ENCODE measurements around the gene PIP5KL1. TPM values are rescaled to one million over a fixed set of nuclear protein-coding genes. Genes with fewer than 3 reads are reported as not detected.

The PIP5KL1 gene
- total RNA-seq, 2 donors from 2014 or later: 0.85 to 0.89 TPM

DNA sequence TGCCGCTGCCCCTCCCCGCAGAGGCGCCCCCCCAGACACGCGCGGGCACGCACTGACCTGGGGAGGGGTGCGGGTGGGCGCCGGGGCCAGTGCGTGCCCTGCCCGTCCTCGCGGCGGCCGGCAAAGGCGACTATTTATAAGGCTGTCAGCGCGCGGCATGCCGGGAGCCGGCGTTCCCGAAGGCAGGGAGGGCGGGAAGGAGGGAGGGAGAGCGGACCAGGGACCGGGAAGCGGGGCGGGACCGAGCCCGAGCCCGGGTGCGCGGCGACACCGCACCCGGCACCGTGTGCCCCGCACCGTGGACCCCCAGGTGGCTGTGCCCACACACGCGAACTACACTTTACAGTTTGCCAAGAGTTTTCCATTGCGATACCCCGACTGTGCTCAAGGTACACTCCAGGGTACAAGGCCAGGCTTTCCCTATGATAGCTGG, 53.0 kb downstream of the PIP5KL1 start, which contains the start of gene AK1:
AK1 (minus strand) TSS at position 110 of the 433 bp plus-strand sequence. CDS start 3,058 bp downstream, outside the sequence.
- DNase-seq: peak; percentile 89
- Histone ChIP-seq H3K9me3 (no peaks in the 10 kb centered on the region), H3K9ac (ENCODE audit: low read depth in 2 of 2, low read length in 2 of 2) (peak within 1 kb of the TSS; percentile 58 to 70), H3K4me3 (peak within 1 kb of the TSS; percentile 51), H3K27ac (peak within 1 kb of the TSS; percentile 56), H3K36me3 (no peaks in the 10 kb centered on the region), H3K27me3 (no peaks in the 10 kb centered on the region), H3K4me1 (peaks cover 23% of the 10 kb centered on the region)
- intact Hi-C loops (cut with DNase I): loop anchor here (10.0 kb wide), 1 partner anchor 73 kb away; the partner anchor contains the start of gene FPGS
- TF ChIP-seq, protein P1, sequence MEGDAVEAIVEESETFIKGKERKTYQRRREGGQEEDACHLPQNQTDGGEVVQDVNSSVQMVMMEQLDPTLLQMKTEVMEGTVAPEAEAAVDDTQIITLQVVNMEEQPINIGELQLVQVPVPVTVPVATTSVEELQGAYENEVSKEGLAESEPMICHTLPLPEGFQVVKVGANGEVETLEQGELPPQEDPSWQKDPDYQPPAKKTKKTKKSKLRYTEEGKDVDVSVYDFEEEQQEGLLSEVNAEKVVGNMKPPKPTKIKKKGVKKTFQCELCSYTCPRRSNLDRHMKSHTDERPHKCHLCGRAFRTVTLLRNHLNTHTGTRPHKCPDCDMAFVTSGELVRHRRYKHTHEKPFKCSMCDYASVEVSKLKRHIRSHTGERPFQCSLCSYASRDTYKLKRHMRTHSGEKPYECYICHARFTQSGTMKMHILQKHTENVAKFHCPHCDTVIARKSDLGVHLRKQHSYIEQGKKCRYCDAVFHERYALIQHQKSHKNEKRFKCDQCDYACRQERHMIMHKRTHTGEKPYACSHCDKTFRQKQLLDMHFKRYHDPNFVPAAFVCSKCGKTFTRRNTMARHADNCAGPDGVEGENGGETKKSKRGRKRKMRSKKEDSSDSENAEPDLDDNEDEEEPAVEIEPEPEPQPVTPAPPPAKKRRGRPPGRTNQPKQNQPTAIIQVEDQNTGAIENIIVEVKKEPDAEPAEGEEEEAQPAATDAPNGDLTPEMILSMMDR (IDR thresholded peaks at IDR 0.05): no peak

DNA sequence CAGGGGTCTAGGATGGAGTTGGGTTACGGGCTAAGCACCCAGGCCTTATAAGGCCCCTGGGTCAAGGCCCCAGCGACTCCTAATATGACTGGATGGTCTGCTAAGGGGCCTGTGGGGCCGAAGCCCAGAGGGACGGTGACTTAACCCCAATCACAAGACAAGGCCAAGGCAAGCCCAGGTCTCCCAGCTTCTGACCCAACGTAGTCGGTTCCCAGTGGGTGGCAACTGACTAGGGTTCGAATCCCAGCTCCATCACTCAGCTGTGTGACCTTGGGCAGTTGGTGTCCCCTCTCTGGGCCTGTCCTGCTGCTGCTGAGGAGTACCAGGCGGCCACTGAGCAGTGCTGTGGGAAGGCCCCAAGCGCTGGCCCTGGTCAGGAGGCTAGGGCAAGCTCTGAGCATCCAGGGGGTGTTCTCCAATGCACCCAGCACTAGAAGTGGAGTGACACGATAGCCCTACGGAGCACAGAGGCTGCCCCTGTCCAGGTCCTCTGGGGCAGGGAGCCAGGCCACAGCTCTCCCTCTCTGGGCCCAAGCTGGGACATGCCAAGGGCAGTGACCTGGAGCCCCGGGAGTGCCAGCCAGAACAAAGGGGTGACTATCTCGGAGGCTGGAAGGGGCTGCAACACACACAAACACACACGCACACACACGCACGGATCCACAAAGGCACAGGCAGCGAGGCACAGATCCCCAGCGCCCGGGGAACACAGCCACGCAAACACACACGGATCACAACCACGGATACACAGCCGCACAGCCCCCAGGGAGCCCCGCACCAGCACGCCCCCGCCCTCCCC, 53.6 kb downstream of the PIP5KL1 start:
- Histone ChIP-seq H3K27me3 (no peaks in the 10 kb centered on the region), H3K4me3 (peak overlapping the region; percentile 51), H3K9ac (ENCODE audit: low read depth in 2 of 2, low read length in 2 of 2) (peak overlapping the region; percentile 58 to 70), H3K9me3 (no peaks in the 10 kb centered on the region), H3K27ac (peak overlapping the region; percentile 56), H3K36me3 (no peaks in the 10 kb centered on the region), H3K4me1 (peaks cover 23% of the 10 kb centered on the region)
- intact Hi-C loops (cut with DNase I): loop anchor here (10.0 kb wide), 1 partner anchor 72 kb away; the partner anchor contains the start of gene FPGS
- TF ChIP-seq, protein P1 (IDR thresholded peaks at IDR 0.05): no peak
- peak; percentile 36 for DNase-seq

DNA sequence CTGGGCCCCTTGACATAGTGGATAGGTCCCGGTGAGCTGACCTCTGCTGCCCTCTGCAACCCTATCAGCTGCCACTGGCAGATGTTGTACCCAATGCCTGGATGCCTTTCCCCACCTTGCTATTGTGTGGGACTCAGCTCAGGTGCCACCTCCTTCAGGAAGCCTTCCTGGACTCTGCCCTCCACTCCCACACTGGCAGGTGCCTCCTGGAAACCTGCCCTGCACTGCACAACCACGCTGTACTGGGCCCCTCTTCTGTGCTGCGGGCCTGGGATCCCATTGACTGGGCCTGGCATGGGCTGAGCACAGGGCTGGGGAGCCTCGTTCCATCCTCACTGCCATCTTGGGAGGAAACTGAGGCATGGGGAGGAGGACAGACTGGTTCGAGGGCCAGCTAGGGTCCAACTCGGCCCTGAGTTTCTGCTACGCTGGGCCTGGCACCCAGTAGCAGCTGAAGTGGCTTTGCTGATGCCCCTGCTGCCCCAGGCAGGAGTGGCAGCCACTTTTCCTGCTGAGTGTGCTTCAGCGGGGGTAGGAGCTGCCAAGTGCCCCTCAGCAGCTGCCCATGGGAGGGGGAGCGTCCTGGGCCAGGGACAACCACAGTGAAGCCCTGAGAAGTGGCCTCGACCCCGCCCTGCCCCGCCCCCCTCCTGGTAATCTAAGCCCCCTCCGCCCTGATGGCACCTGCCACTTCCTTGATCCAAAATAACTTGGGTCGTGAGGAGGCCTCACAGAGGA, 54.4 kb downstream of the PIP5KL1 start:
- DNase-seq: peak; percentile 74
- no peaks in the 10 kb centered on the region for H3K27me3 ChIP-seq
- H3K9ac ChIP-seq (ENCODE audit: low read depth in 2 of 2, low read length in 2 of 2): peak overlapping the region; percentile 58 to 59
- intact Hi-C loops (cut with DNase I): loop anchor here (10.0 kb wide), 1 partner anchor 71 kb away; the partner anchor contains the start of gene FPGS
- H3K9me3 ChIP-seq: no peaks in the 10 kb centered on the region
- TF ChIP-seq, protein P1 (IDR thresholded peaks at IDR 0.05): no peak
- peaks cover 23% of the 10 kb centered on the region for H3K4me1 ChIP-seq
- no peaks in the 10 kb centered on the region for H3K36me3 ChIP-seq
- peak overlapping the region; percentile 56 for H3K27ac ChIP-seq
- no peak overlapping the region for H3K4me3 ChIP-seq

DNA sequence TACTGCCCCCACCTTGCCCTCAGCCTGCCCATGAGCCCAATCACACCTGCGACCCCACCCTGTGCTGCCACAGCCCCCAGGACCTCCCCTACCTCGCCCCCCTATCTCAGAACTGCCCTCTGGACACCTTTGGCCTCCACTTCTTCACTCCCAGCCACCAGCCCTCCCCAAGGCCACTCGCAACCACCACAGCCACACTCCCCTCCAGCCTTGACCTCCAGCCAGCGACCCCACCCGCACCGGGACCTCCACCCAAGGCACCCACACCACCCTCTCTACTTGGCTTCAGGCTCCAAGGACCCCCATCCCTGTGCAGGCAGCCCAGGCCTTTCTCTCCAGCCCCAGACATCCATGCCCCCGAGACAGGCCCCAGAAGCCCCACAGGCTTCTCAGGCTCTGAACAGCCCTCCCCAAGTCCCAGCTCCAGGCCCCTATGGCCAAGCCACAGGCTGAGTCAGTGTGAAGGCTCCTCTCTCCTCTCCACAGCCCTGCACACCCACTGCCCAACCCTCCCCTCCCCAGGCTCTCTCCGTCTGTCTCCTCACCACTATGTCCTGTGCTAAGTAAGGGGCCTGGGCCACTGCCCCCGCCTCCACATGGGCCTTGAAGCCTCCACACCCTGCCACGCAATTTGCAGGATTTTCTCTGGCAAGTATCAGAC, 55.1 kb downstream of the PIP5KL1 start:
- TF ChIP-seq, protein P1 (IDR thresholded peaks at IDR 0.05): no peak
- no peak overlapping the region for H3K4me3 ChIP-seq
- no peaks in the 10 kb centered on the region for H3K9me3 ChIP-seq
- intact Hi-C loops (cut with DNase I): loop anchor here (10.0 kb wide), 1 partner anchor 71 kb away; the partner anchor contains the start of gene FPGS
- no peak for DNase-seq
- H3K36me3 ChIP-seq: no peaks in the 10 kb centered on the region
- no peaks in the 10 kb centered on the region for H3K27me3 ChIP-seq
- peak overlapping the region; percentile 27 for H3K27ac ChIP-seq
- peak overlapping the region; percentile 50 to 59 for H3K9ac ChIP-seq (ENCODE audit: low read depth in 2 of 2, low read length in 2 of 2)
- peaks cover 23% of the 10 kb centered on the region for H3K4me1 ChIP-seq

Data from colonic mucosa (tissue), 4 donors.